ENCODE measurements around the gene PRKCA. TPM values are rescaled to one million over a fixed set of nuclear protein-coding genes. Genes with fewer than 3 reads are reported as not detected.
"Not testable (repeated sequence)": the region's sequence is repeated elsewhere in the genome, so short reads cannot be mapped to it uniquely, and the experiment has no call there.

PRKCA gene
- total RNA-seq, 2 donors from 2014 or later: 8.3 to 26.5 TPM

DNA sequence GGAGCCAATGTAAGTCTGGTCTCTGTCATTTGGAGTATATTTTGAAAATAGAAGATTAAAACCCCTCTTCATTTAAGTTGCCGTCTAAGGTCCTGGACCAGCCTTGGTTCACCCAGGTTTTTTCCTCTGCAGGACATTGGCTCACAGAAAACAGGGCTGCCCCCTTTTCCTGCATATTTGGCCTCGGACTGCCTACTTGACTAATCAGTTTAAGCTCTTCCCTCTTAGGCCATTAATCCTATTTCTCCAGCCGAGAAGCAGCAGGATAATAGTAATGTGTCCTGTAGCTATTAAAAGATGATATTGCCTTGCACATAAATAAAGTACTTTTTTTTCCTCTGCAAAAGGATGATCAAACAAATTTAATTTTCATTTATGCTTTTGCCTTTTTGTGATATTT lies 52.1 kb downstream of the PRKCA start:
- Histone ChIP-seq H3K27ac (no peak overlapping the region), H3K36me3 (no peaks in the 10 kb centered on the region), H3K4me3 (no peak overlapping the region), H3K9me3 (no peaks in the 10 kb centered on the region), H3K4me1 (replicated peaks) (peaks cover 4% of the 10 kb centered on the region), H3K27me3 (replicated peaks; ENCODE audit: insufficient read depth) (no peaks in the 10 kb centered on the region)
- DNase-seq (ENCODE audit: low spot score): no peak
- no peak for TF ChIP-seq POLR2AphosphoS5 (IDR thresholded peaks at IDR 0.05)
- TF ChIP-seq, protein P1, sequence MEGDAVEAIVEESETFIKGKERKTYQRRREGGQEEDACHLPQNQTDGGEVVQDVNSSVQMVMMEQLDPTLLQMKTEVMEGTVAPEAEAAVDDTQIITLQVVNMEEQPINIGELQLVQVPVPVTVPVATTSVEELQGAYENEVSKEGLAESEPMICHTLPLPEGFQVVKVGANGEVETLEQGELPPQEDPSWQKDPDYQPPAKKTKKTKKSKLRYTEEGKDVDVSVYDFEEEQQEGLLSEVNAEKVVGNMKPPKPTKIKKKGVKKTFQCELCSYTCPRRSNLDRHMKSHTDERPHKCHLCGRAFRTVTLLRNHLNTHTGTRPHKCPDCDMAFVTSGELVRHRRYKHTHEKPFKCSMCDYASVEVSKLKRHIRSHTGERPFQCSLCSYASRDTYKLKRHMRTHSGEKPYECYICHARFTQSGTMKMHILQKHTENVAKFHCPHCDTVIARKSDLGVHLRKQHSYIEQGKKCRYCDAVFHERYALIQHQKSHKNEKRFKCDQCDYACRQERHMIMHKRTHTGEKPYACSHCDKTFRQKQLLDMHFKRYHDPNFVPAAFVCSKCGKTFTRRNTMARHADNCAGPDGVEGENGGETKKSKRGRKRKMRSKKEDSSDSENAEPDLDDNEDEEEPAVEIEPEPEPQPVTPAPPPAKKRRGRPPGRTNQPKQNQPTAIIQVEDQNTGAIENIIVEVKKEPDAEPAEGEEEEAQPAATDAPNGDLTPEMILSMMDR (IDR thresholded peaks at IDR 0.05): no peak
- no peak for TF ChIP-seq POLR2A (IDR thresholded peaks at IDR 0.05)
- WGBS: 76% methylated on average over 3 of the region's 3 CpGs
- intact Hi-C loops (cut with DNase I): no loop called here

DNA sequence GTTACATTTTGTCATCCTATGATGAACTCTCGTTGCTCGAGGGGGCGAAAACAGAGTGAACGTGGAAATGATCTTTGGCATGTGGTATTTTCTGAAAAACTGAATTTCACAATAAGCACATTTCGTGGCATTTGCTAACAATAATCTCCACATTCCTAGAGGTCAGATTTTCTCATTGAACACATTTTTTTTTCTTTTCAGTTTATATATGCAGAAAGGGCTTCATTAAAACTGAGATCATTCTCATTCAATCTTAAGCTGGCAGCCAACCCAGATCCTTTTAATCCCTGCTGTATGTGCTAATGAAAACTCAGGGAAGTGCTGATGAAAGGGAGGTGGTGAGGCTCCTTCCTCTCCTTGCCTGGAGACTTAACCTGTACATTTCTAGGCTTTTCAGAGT lies 52.6 kb downstream of the PRKCA start:
- no peaks in the 10 kb centered on the region for H3K9me3 ChIP-seq
- no peak for DNase-seq (ENCODE audit: low spot score)
- no peak overlapping the region for H3K27ac ChIP-seq
- H3K27me3 ChIP-seq (replicated peaks; ENCODE audit: insufficient read depth): no peaks in the 10 kb centered on the region
- 91% methylated on average over 5 of the region's 5 CpGs for WGBS
- intact Hi-C loops (cut with DNase I): no loop called here
- H3K4me1 ChIP-seq (replicated peaks): peaks cover 4% of the 10 kb centered on the region
- no peak overlapping the region for H3K4me3 ChIP-seq
- H3K36me3 ChIP-seq: no peaks in the 10 kb centered on the region
- TF ChIP-seq, protein P1 (IDR thresholded peaks at IDR 0.05): no peak
- TF ChIP-seq POLR2A (IDR thresholded peaks at IDR 0.05) (no peak), POLR2AphosphoS5 (IDR thresholded peaks at IDR 0.05) (no peak)

DNA sequence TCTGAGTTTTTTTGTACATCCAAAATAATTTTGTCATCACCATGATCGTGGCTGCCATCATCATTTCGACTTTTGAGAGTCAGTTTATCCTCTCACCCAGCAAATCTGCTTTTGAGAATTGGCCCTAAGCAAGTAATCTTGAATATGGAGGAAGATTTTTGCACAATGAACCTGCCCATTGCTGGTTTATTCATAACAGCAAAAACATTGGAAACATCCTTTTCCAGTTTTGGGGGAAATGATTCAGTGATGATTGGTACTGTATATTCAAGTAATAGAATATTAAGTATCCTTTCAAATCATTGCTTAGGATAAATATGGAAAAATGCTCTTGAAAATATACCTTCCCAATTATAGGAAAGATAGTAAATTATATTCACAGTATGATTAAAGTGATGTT lies 53.1 kb downstream of the PRKCA start:
- H3K27ac ChIP-seq: no peak overlapping the region
- no peak for TF ChIP-seq POLR2A (IDR thresholded peaks at IDR 0.05)
- no peak for TF ChIP-seq POLR2AphosphoS5 (IDR thresholded peaks at IDR 0.05)
- TF ChIP-seq, protein P1 (IDR thresholded peaks at IDR 0.05): no peak
- no peaks in the 10 kb centered on the region for H3K9me3 ChIP-seq
- intact Hi-C loops (cut with DNase I): no loop called here
- no peak overlapping the region for H3K4me3 ChIP-seq
- no peak for DNase-seq (ENCODE audit: low spot score)
- peaks cover 4% of the 10 kb centered on the region for H3K4me1 ChIP-seq (replicated peaks)
- no peaks in the 10 kb centered on the region for H3K27me3 ChIP-seq (replicated peaks; ENCODE audit: insufficient read depth)
- H3K36me3 ChIP-seq: no peaks in the 10 kb centered on the region
- WGBS: 98% methylated on average over 2 of the region's 2 CpGs

DNA sequence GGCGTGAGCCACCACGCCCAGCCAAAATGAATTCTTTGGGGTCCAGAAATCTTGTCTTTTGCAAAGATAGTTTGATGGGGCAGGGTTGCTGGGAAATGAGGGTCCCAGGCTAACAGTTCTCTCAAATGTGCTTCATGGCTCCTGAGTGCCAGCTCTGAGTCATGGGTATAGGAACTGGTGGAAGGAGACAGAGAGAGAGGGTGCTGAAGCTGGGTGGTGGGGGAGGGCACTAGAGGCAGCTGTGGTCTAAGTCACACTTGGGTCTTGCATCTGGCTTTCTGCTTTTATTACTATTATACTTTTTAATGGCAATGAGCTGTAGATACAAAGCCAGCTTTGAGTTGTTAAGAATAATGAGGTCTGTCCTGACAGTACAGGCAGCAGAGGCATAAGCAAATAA lies 54.6 kb downstream of the PRKCA start:
- Histone ChIP-seq H3K27ac (no peak overlapping the region), H3K27me3 (replicated peaks; ENCODE audit: insufficient read depth) (no peaks in the 10 kb centered on the region), H3K4me3 (no peak overlapping the region), H3K36me3 (no peaks in the 10 kb centered on the region), H3K4me1 (replicated peaks) (no peaks in the 10 kb centered on the region), H3K9me3 (no peaks in the 10 kb centered on the region)
- intact Hi-C loops (cut with DNase I): no loop called here
- TF ChIP-seq, protein P1 (IDR thresholded peaks at IDR 0.05): no peak
- TF ChIP-seq POLR2AphosphoS5 (IDR thresholded peaks at IDR 0.05) (no peak), POLR2A (IDR thresholded peaks at IDR 0.05) (no peak)
- DNase-seq (ENCODE audit: low spot score): no peak
- 96% methylated on average over 2 of the region's 2 CpGs for WGBS

DNA sequence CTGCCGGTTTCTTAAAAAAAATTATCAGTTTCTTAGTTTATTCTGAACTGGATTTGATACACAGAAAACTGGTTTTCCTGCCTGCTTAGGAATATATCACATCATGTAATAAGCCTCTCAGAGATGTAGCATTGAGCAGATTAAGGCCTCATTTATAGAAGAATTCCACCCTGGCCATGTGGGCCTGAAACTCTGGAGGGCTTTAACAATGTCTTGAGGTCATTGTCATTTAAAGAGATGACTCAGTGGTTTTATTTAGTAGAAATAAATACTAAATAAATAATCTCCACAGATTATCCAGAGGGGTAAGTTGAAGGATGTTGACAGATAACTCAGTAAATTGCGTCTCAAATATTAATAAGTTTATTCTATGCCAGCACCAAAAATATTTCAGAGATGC lies 56.9 kb downstream of the PRKCA start:
- H3K27me3 ChIP-seq (replicated peaks; ENCODE audit: insufficient read depth): no peaks in the 10 kb centered on the region
- intact Hi-C loops (cut with DNase I): no loop called here
- H3K27ac ChIP-seq: no peak overlapping the region
- H3K9me3 ChIP-seq: no peaks in the 10 kb centered on the region
- H3K4me1 ChIP-seq (replicated peaks): no peaks in the 10 kb centered on the region
- WGBS: 70% methylated on average over 2 of the region's 2 CpGs
- TF ChIP-seq, protein P1 (IDR thresholded peaks at IDR 0.05): no peak
- no peak for TF ChIP-seq POLR2A (IDR thresholded peaks at IDR 0.05)
- TF ChIP-seq POLR2AphosphoS5 (IDR thresholded peaks at IDR 0.05): no peak
- DNase-seq (ENCODE audit: low spot score): no peak
- no peaks in the 10 kb centered on the region for H3K36me3 ChIP-seq
- H3K4me3 ChIP-seq: no peak overlapping the region

DNA sequence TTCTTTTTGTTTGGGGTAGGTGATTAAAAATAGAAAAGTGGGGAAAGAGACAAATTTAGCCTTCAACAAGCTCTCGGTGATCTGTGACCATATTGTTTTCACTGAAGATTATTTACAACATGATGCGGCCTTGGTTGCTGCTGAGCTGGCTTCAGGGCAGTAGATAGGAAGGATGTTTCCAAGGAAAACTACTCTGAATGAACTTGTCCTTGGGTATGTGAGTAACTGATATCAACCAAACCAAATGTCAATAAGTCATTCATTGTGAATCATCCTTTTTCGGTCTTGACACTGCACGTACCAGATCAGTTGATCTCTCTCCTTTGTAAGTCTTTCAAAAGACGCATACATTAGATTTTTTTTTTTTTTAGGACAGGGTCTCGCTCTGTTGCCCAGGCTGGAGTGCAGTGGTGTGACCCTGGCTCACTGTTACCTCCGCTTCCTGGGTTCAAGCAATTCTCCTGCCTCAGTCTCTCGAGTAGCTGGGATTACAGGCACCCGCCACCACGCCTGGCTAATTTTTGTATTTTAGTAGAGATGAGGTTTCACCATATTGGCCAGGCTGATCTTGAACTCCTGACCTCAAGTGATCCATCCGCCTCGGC lies 58.6 kb downstream of the PRKCA start:
- H3K27ac ChIP-seq; H3K9me3 ChIP-seq; H3K4me1 ChIP-seq (replicated peaks); H3K27me3 ChIP-seq (replicated peaks; ENCODE audit: insufficient read depth); DNase-seq (ENCODE audit: low spot score); H3K4me3 ChIP-seq; intact Hi-C loops (cut with DNase I); H3K36me3 ChIP-seq: not testable (repeated sequence)
- 98% methylated on average over 12 of the region's 12 CpGs for WGBS

All from prostate gland (tissue), 2 donors.